GM19240 (cell line): ENCODE results near the gene SMARCD1.

ENCODE experiments used
- DNase-seq: peaks from one replicate; pipeline ENCODE4 v3.0.0; 2011; ENCODE audit warnings: low spot score; ENCODE audit not compliant: insufficient read length

The SMARCD1 gene

DNA sequence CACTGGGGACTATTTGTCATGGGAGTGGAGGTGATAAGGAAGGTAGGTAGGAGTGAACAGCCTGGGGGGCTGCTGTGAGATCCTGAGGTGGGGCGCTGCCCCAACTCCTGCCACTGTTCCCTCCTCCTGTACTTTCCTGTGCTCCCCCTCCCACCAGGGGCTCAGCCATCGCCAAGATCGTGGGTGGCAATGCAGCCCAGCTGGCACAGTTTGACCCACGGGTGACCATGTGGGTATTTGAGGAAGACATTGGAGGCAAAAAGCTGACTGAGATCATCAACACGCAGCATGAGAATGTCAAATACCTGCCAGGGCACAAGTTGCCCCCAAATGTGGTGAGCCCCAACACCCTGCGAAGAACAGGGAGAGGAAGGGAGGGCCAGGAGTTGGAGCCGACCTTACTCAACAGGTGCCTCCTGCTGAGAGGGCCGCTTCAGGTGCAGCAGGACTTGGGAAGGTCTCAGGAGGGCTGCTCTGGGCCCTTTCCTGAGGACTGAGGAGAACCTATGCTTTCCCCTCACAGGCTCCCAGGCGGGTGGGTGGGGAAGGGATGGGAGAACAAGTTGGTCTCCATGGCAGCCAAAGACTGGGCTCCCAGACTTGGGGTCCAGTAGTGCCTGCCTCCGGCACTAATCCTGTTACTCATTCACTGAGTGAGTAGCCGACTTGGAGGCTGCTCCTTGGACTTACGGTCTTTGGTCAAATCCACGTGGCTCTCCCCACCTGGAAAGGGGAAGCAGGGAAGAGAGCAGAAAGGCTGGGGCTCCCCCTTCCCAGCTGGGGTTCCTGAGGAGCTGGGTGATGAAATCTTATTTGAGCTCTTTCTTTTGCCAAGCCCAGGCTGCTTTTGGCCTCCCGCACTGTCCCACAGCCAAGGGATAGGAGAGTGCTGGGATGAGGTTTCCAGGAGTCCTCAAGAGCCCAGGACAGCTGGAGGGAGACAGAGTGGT is 19.6 kb downstream of the SMARCD1 start:
- no peak for DNase-seq

DNA sequence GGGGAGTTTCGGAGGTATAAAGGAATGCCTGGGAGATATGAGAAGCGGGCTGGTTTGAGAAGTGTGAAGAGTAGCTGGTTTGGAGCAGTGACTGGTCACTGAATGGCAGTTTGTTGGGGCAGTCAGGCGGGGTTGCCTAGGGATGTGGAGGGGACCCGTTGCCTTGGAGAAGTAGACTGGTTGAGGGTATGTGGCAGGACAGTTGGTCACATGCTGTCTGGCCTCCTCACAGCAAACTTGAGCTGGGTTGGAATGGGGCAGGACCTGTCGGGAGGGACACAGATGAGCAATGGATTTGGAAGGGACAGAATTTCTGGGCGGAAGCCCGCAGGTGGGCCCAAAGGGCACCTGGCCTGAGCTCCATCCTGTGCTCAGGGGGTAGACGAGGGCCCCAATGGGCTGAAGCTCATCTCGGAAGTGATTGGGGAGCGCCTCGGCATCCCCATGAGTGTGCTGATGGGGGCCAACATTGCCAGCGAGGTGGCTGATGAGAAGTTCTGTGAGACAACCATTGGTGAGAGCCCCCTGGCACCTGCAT is 20.8 kb downstream of the SMARCD1 start:
- DNase-seq: no peak

DNA sequence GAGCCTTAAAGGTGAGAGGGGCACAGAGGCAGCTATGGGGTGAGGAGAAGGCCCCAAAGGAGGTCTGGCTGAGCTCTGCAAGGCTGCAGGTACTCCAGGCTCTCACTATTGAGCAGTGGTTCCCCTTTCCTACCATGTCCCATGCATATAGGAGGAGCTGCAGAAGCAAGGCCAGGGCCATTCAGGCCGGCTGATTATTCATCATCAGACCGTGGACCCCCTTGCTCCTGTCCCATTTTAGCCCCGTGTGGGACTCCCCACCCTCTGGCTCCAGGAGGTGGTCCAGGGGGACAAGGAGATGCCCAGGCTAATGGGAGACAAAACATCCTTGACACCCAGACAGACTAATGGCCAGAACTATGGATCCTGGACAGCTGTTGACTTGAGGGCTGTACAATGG is 21.8 kb downstream of the SMARCD1 start:
- DNase-seq: no peak

DNA sequence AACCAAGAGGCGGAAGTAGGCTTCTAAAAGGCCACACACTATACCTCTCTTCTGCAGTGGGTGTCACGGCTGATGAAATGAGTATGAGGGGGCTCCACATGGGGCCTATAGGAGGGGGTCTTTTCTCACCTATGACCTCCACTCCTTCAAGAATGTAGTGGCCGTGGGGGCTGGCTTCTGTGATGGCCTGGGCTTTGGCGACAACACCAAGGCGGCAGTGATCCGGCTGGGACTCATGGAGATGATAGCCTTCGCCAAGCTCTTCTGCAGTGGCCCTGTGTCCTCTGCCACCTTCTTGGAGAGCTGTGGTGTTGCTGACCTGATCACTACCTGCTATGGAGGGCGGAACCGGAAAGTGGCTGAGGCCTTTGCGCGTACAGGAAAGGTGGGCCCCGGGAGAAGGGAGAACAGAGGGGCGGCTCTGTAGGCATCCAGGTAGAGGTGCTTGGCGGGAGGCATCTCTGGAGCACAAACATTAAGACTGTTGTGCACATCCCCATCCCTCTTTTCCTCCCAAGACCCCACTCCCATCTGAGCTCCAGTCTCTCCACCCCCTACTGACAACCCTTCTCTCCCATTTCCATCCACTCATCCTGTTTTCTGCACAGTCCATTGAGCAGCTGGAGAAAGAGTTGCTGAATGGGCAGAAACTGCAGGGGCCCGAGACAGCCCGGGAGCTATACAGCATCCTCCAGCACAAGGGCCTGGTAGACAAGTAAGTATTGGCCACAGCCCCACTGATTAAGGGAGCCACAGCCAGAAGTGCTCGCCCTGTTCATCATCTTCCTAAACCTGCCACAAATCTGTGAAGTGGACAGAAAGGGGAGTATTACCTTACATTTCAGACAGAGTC is 22.5 kb downstream of the SMARCD1 start:
- no peak for DNase-seq

DNA sequence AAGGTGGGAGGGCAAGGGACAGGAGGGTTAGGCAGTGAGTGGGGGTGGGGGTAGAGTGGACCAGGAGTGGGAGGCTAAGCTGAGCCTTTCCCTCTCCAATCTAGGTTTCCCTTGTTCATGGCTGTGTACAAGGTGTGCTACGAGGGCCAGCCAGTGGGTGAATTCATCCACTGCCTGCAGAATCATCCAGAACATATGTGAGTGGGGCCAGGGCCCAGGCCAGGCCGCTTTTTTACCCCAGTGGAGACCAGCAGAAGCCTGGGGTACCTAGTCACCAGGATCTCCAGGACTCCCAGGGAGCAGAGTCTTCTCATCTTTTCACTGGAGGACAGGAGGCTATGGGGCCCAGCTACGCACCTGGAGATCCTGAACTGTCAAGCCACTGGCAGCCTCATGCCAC is 24.2 kb downstream of the SMARCD1 start:
- no peak for DNase-seq

DNA sequence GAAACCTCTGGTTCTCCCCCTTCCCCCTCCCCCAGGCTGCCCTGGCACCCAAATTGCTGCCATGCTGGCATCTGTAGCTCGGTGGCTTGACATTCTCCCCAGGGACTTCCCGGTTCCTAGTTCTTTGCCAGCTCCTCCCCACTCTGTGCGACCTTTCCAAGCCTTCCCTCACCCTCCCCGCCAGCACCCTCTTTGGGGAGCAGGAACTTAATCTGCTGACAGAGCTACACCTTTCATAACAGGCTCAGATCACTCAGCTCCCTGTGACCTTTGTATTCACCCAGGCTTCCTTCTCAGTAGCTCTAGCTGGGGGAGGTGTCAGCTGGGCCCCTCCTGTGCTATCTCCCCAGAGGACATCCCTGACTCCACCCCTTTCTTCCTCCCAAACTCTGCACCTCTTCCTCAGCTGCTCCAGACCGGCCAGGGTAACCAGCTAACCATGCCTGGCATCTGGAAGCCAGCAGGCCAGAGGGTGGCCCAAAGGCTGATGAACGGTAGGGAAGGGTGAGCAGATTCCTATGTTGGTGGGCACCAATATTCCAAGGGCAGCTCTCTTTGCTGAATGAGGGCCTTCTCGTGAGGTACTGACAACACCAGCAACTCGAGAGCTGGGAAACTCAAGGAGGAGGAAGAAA is 25.1 kb downstream of the SMARCD1 start:
- no peak for DNase-seq

DNA sequence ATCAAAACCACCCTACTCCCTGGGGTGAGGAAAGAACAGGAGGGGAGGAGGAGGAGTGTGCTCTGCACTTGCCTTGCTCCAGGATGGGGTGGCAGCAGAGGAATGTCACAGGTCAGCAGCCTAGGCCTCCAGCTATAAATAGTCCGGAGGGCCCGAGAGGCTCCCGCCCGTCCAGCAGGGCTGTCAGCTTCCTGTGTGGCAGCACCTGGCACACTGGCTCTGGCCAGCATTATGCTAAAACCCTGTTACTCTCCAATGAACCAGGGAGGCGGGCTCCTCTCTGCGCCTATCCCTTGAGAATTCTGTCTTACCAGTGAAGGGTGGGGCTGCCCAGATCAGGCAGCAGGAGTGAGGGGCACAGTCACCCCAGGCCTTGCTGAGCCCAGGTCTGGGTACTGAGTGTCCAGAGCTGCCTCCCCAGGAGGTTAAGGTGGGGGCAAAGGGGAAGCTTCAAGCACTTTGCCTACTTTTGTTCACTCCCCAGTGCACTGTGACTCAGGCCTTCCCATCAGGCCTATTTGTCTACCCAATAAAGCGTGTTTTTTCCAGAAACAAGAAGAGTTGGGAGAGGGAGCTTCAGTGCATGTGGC is 25.7 kb downstream of the SMARCD1 start:
- DNase-seq: no peak

DNA sequence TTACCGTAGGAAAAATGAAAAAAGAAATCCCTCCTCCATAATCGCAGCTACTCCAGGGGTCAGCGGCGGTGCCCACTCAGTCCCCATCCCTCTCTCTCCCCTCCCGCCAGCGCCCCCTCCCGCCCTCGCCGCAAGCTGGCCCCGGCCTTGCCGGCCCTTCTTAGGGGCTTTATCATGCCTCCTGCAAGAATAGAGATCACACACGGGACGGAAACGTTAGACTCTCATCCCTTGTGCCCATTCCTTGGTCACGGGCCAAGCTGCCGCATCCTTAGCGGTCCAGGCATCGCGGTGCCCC is 26.2 kb downstream of the SMARCD1 start:
- DNase-seq: no peak

DNA sequence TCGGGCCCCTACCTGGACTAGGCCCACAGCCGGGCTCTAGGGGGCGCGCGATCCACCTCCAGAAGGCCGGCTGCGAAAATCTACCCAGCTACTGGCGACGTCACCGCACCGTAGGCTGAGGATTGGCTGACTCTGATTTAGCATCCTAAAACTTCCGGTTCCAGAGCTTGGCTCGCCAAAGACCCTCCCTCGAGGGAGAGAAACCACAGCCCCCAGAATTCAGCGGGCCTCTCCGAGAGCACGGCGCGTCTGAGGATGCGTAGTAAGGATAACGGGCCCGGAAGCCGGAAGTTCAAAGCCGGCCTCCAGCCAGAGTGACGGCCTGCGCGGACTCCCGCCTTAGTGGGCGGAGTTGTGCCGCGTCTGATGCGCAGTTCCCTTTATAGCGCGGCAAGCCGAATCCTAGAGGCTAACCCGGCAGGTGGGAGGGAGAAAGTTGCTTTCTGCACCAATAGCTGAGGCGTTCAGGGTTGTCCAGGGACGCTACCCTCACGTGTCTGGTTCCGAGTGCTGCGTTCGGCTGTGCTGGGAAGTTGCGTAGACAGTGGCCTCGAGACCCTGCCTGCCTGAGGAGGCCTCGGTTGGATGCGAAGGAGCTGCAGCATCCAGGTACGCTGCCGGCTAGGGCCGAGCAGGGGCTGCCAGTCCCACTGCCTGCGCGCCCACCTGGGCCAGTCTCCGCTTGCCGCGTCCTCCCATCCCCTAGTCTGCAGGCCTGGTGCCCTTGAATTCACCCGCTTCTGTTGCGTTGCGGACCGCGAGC is 26.7 kb downstream of the SMARCD1 start, which contains the start of gene COX14:
TSS of gene COX14 (plus strand) at position 544 of the 763 bp plus-strand sequence. CDS start 7,808 bp downstream, outside the sequence.
- peak; percentile 88 for DNase-seq

DNA sequence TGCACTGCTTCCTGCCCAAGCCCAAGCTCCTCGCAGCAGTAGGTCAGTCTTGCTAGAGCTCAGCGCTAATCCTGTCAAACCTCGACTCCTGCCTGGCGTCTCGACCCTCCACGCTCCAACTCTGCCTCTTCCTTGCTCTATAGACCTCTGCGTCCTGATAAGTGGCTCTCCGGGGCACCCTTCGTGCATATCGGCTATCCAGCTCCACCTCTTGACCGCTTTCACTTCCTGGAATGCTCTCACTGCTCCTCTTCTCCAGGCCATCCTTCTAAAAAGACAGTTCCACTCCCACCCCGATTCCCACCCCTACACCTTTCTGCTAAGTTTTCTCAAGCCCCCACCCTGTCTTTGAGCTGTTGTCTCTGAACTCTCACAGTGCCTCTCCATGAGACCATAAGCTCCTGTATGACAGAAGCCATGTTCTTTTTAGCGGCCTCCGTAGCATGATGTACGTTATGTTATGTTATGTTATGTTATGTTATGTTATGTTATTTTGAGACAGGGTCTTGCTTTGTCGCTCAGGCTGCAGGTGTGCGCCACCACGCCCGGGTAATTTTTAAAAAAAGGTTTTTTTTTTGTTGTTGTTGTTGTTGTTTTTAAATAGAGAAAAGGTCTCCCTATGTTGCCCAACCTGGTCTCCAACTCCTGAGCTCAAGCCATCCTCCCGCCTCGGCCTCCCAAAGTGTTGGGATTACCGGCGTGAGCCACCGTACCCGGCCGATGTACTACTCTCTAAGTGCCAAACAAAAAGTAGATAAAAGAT is 27.5 kb downstream of the SMARCD1 start:
- no peak for DNase-seq

DNA sequence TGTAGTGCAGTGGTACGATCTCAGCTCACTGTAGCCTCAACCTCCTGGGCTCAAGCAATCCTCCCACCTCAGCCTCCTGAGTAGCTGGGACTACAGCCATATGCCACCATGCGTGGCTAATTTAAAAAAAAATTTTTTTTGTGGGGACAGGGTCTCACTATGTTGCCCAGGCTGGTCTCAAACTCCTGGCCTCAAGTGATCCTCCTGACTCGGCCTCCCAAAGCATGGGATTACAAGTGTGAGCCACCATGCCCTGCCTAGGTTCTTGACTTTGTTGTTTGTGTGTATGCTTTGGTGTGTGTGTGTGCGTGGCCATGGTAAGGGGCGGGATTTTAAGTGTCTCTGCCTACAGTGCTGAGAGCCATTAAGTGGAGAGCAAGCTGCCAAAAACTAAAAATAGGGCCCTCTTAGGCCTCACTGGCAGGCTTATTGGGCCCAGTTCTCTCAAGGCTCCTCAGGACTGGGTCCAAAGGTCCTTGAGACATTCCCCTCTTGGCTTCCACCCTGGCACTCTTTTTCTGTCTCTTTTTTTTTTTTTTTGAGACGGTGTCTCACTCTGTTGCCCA is 32.0 kb downstream of the SMARCD1 start:
- DNase-seq: no peak

DNA sequence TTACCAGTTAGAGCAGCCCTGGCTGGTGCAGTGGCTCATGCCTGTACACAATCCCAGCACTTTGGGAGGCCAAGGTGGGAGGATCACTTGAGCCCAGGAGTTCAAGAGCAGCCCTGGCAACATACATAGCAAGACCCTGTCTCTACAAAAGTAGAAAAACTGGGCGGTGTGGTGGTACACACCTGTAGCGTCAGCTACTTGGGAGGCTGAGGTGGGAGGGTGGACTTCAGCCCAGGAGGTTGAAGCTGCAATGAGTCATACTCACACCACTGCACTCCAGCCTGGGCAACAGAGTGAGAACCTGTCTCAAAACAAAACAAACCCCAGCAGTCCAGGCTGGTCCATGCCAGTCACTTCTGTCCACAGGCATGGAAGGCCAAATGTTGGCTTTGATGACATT is 34.2 kb downstream of the SMARCD1 start:
- DNase-seq: no peak

DNA sequence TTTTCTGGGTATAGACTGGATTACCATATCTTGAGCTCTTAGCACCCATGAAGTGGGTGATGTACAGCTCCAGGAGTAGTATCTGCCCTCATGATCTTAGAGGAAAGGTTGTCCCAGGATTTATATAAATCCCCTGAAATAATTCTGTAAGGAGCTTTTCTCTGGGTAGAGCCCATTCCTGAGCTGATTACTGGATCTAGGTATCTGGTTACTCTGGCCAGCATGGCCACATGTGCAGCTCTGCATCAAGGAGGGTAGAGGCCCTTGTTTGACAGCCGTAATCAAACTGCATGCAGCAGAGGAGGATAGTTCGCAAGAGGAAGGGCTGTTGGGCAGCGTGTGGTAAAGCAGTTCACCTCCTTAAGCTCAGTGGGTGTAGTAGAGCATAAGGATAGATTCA is 35.4 kb downstream of the SMARCD1 start:
- DNase-seq: no peak

DNA sequence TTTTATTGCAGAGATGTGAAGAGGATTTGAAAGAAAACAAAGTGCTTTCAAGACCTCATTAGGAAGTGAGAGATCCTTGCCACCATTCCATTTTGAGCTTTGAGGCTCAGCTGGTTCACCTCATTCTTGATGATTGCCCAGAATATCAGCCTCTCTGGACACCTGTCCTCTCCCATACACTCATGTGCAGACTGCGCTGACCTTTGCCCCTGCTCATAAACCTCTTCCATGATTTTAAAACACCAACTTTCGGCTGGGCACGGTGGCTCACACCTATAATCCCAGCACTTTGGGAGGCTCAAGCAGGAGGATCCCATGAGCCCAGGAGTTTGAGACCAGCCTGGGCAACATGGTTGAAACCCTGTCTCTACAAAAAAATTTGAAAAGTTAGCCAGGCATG is 35.8 kb downstream of the SMARCD1 start:
- no peak for DNase-seq

DNA sequence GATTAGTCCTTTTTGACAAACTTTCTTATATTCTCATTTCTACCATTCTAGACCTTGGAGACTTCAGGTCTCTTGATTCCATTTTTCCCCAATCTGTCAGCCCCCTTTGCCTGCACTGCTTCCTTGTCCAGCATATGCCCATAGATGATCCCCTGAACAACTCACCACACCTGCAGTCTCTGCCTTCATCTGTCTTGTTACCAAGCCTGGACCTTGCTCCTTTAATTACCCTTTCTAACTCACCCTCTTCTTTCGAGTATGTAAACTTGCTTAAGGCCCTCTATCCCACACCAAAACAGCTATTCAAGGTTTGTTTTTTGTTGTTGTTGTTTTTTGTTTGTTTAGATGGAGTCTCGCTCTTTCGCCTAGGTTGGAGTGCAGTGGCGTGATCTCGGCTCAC is 36.5 kb downstream of the SMARCD1 start:
- DNase-seq: no peak

DNA sequence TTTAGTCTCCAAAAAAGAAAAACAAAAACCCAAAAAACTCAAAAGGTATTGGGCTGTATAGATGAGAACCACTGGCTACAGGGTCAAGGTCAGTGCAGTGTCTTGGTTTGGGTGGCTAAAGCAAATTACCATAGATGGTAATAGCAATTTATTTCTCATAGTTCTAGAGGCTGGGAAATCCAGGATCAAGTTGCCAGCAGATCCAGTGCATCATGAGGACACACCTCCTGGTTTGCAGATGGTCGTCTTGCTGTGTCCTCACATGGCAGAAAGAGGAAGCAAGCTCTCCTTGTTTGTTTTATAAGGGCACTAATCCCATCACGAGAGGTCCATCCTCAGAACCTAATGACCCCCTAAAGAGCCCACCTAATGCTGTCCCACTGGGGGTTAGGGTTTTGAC is 38.1 kb downstream of the SMARCD1 start:
- no peak for DNase-seq

DNA sequence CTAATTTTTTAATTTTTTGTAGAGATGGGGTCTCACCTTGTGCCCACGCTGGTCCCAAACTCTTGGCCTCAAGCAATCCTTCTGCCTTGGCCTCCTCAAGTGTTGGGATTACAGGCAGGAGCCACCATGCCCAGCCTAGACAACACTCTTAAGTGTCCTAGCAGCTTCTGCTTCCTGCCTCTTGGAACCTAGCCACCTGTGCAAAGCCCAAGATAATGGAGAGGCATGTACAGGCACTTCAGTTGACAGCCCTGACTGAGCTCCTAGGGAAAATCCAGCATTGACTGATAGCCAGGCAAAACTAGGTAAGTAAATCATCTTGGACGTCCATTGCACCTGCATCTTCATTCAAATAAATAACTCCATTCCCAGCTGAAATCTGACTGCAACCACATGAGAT is 42.4 kb downstream of the SMARCD1 start:
- no peak for DNase-seq

DNA sequence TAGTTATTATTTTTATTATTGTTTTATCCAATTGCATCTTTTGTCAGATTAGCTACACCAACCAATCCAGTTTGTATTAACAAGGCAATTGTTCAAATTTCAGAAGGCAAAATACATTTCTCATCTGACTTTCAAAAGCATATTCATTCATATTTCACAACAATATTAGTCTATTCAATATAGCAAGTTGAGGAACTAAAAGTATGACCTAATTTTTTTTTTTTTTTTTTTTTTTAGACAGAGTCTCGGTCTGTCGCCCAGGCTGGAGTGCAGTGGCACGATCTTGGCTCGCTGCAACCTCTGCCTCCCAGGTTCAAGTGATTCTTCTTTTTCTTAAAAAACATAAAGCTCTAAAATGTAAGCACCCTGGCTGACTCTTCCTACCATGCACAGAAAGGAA is 44.1 kb downstream of the SMARCD1 start:
- DNase-seq: no peak

DNA sequence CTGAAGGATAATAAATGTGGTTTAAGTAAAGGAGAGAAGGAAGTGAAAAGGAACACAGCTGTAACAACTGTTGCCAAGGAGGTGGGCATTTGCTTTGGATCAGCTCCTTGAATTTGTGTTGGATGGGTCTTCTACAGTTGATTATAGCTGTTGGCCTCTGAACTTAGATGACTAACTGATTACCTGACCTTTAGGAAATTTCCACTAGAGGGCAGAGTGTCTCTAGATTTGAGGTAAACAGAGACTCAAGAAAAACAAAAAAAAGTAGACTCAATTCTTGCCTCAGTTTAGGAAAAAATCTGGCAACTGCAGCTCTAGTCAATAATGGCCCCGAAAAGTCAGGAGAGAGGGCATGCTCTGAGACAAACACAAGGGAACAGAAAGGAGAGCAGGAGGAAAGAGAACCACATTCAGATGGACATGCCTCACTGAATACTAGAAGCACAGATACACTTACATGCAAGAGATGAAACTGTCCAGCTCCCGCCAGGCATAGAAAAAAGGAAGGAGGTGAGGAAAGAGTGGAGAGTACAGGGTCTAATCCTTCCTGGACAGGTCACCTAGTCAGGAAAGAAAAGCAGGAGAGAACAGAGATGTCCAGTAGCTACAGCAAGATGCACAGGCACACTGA is 47.5 kb downstream of the SMARCD1 start:
- DNase-seq: no peak
